HCT116 (cell line): Measurements from ENCODE around the gene INPP1. TPM values are rescaled to one million over a fixed set of nuclear protein-coding genes. Genes with fewer than 3 reads are reported as not detected.
A peak's percentile ranks its signal among the peaks of the same experiment; 100 is the strongest.

Source experiments
- ATAC-seq: fragments of 200-7000 bp; cut with Tn5 transposase; 2 replicates; pipeline ENCODE4 v1.9.1; 2020; ENCODE audit warnings: mild to moderate bottlenecking, moderate library complexity
- BruUV-seq: library from RNA; stranded (reverse); fragments of 400-500 nt; replicated peaks from 2 replicates; lab custom pipeline; 2021; lab: Mats Ljungman, UMichigan
- CTCF ChIA-PET: fragments of 300-600 bp; sonication (Branson Sonifier 250); formaldehyde crosslinking; loops from one replicate; lab custom pipeline; 2021; ENCODE audit warnings: antibody characterized with exemption; lab: Charles Lee
- POLR2A ChIA-PET: fragments of 300-600, 350-600 bp; sonication (Branson Sonifier 250); formaldehyde crosslinking; loops from one replicate; lab custom pipeline; 2021; ENCODE audit warnings: antibody characterized with exemption; lab: Charles Lee
- RAD21 ChIA-PET, 2 experiments: fragments of 300-600 bp; sonication (Branson Sonifier 250); formaldehyde crosslinking; loops; one replicate each; lab custom pipeline; 2023; ENCODE audit warnings: low total read pairs in 2 of 2; ENCODE audit not compliant: uncharacterized antibody in 2 of 2, unreplicated experiment in 2 of 2, low non-redundant PET in 1 of 2; lab: Charles Lee
- DNase-seq: peaks from one replicate; pipeline ENCODE4 v3.0.0-alpha.2; 2010; ENCODE audit warnings: low read depth, low spot score
- H2AFZ ChIP-seq: fragments of 200-600 bp; shearing (Covaris generic), sonication (generic); 2 replicates; pipeline ENCODE4 v1.6.1; 2017; ENCODE audit warnings: low read depth, mixed run types, mixed read lengths, antibody characterized with exemption, low read length; ENCODE audit not compliant: poor library complexity, severe bottlenecking
- H3K27ac ChIP-seq: 2 replicates; pipeline ENCODE4 v1.5.1; 2012; ENCODE audit warnings: low read depth, low read length
- H3K27me3 ChIP-seq: fragments of 200-600 bp; sonication (generic); 2 replicates; pipeline ENCODE4 v1.6.1; 2016; ENCODE audit warnings: mixed run types, low read length, mixed read lengths; ENCODE audit not compliant: insufficient read depth
- H3K36me3 ChIP-seq, 2 experiments: fragments of 200-500 bp in 1 of 2; fragments of 200-600 bp in 1 of 2; sonication (Bioruptor generic) in 1 of 2; sonication (generic) in 1 of 2; 2 replicates each; pipeline versions ENCODE4 v1.5.1 to v1.6.1; 2014 to 2016; ENCODE audit warnings: low read length in 2 of 2, inconsistent platforms in 1 of 2, mixed read lengths in 1 of 2, mixed run types in 1 of 2; ENCODE audit not compliant: insufficient read depth in 2 of 2, control insufficient read depth in 1 of 2
- H3K4me1 ChIP-seq, 2 experiments: fragments of 200-600 bp in 1 of 2; sonication (generic) in 1 of 2; 2 replicates each; pipeline versions ENCODE4 v1.5.1 to v1.6.1; 2012 to 2017; ENCODE audit warnings: low read length in 2 of 2, inconsistent platforms in 1 of 2, mild to moderate bottlenecking in 1 of 2, mixed read lengths in 1 of 2, mixed run types in 1 of 2, moderate library complexity in 1 of 2; ENCODE audit not compliant: insufficient read depth in 2 of 2, control insufficient read depth in 1 of 2
- H3K4me2 ChIP-seq: fragments of 200-600 bp; sonication (generic); 2 replicates; pipeline ENCODE4 v1.6.1; 2017; ENCODE audit warnings: mixed run types, low read length, mixed read lengths
- H3K4me3 ChIP-seq, 2 experiments: fragments of 200-600 bp in 1 of 2; sonication (generic) in 1 of 2; replicated peaks in 1 of 2; 2 replicates each; pipeline ENCODE4 v1.5.1; 2011 to 2016; ENCODE audit warnings: low read length in 2 of 2, control low read depth in 1 of 2, low read depth in 1 of 2, mild to moderate bottlenecking in 1 of 2, mixed read lengths in 1 of 2, mixed run types in 1 of 2
- H3K79me2 ChIP-seq: fragments of 200-600 bp; sonication (generic); 2 replicates; pipeline ENCODE4 v1.6.1; 2017; ENCODE audit warnings: mild to moderate bottlenecking, mixed run types, low read length, moderate library complexity, mixed read lengths; ENCODE audit not compliant: insufficient read depth
- H3K9ac ChIP-seq: fragments of 200-600 bp; sonication (generic); 2 replicates; pipeline ENCODE4 v1.6.1; 2016; ENCODE audit warnings: low read length, mixed read lengths
- H3K9me2 ChIP-seq: fragments of 200-600 bp; sonication (generic), shearing (Covaris generic); 2 replicates; pipeline ENCODE4 v1.6.1; 2017; ENCODE audit warnings: mixed run types, mild to moderate bottlenecking, moderate library complexity; ENCODE audit not compliant: insufficient read depth
- H3K9me3 ChIP-seq, 2 experiments: fragments of 200-500 bp in 1 of 2; fragments of 200-600 bp in 1 of 2; sonication (Bioruptor generic) in 1 of 2; sonication (generic) in 1 of 2; 2 replicates each; pipeline ENCODE4 v1.6.1; 2014 to 2017; ENCODE audit warnings: low read length in 2 of 2, mixed read lengths in 2 of 2, inconsistent platforms in 1 of 2, low read depth in 1 of 2, mild to moderate bottlenecking in 1 of 2, mixed run types in 1 of 2, moderate library complexity in 1 of 2; ENCODE audit not compliant: control insufficient read depth in 1 of 2, insufficient read depth in 1 of 2
- H4K20me1 ChIP-seq: fragments of 200-600 bp; sonication (generic), shearing (Covaris generic); 2 replicates; pipeline ENCODE4 v1.6.1; 2017; ENCODE audit warnings: mixed run types, mild to moderate bottlenecking, moderate library complexity; ENCODE audit not compliant: insufficient read depth
- CBX3 ChIP-seq: IDR thresholded peaks from 2 replicates; pipeline ENCODE4 v1.6.1; 2012; ENCODE audit warnings: low read depth
- CEBPB ChIP-seq: IDR thresholded peaks from 2 replicates; pipeline ENCODE4 v1.6.1; 2012; ENCODE audit warnings: low read depth
- EGR1 ChIP-seq: IDR thresholded peaks from 2 replicates; pipeline ENCODE4 v1.6.1; 2012; ENCODE audit warnings: low read depth
- ELF1 ChIP-seq: IDR thresholded peaks from 2 replicates; pipeline ENCODE4 v1.6.1; 2012; ENCODE audit warnings: low read depth, borderline replicate concordance
- EZH2 ChIP-seq: fragments of 200-600 bp; sonication (generic); IDR thresholded peaks from 2 replicates; pipeline ENCODE4 v1.6.1; 2017; ENCODE audit warnings: antibody characterized with exemption, mixed run types
- EZH2phosphoT487 ChIP-seq: fragments of 200-600 bp; IDR thresholded peaks from 2 replicates; pipeline ENCODE4 v1.6.1; 2018; ENCODE audit warnings: antibody characterized with exemption, borderline replicate concordance
- JUND ChIP-seq: IDR thresholded peaks from 2 replicates; pipeline ENCODE4 v1.6.1; 2012
- POLR2A ChIP-seq: IDR thresholded peaks from 2 replicates; pipeline ENCODE4 v1.7.0; 2011; ENCODE audit warnings: borderline replicate concordance; ENCODE audit not compliant: insufficient read depth, insufficient read length; ENCODE audit errors: extremely low read depth
- POLR2AphosphoS5 ChIP-seq: IDR thresholded peaks from 2 replicates; pipeline ENCODE4 v1.6.1; 2011; ENCODE audit warnings: mild to moderate bottlenecking, low read depth, low read length, moderate library complexity
- RAD21 ChIP-seq: IDR thresholded peaks from 2 replicates; pipeline ENCODE4 v1.6.1; 2012; ENCODE audit warnings: low read depth, mild to moderate bottlenecking
- SP1 ChIP-seq: IDR thresholded peaks from 2 replicates; pipeline ENCODE4 v1.6.1; 2012; ENCODE audit warnings: low read depth
- SRF ChIP-seq: IDR thresholded peaks from 2 replicates; pipeline ENCODE4 v1.6.1; 2012; ENCODE audit warnings: low read depth
- TCF7L2 ChIP-seq: IDR thresholded peaks from 2 replicates; pipeline ENCODE4 v1.7.0; 2011; ENCODE audit warnings: borderline replicate concordance, inconsistent platforms; ENCODE audit not compliant: insufficient read depth, insufficient read length; ENCODE audit errors: extremely low read depth
- YY1 ChIP-seq: IDR thresholded peaks from 2 replicates; pipeline ENCODE4 v1.6.1; 2011; ENCODE audit warnings: low read length, low read depth, moderate library complexity, mild to moderate bottlenecking; ENCODE audit not compliant: insufficient replicate concordance; ENCODE audit errors: extremely low read depth
- ZFX ChIP-seq: fragments of 450-650 bp; IDR thresholded peaks from 2 replicates; pipeline ENCODE4 v1.6.1; 2017
- ZNF274 ChIP-seq: fragments of 200-500 bp; sonication (Bioruptor generic); IDR thresholded peaks from 2 replicates; pipeline ENCODE4 v1.6.1; 2014; ENCODE audit warnings: mild to moderate bottlenecking, low read depth, low read length, inconsistent platforms
- intact Hi-C: fragments of 100-400 bp; cut with micrococcal nuclease; formaldehyde crosslinking; loops from 2 replicates; pipeline ENCODE4 v1.10.0; 2022
- total RNA-seq: library from RNA; stranded (reverse); gene quantifications from one replicate; pipeline ENCODE4 v1.2.1, GENCODE V29; 2021; ENCODE audit not compliant: unreplicated experiment
- TF ChIP-seq, protein P1 (sequence below): IDR thresholded peaks from 2 replicates; pipeline ENCODE4 v1.6.1; 2012; ENCODE audit warnings: low read depth
- TF ChIP-seq, protein P2 (sequence below), 3 experiments: fragments of 200-600 bp in 1 of 3; sonication (generic) in 1 of 3; IDR thresholded peaks in 2 of 3; conservative IDR thresholded peaks in 1 of 3; 2 replicates each; pipeline ENCODE4 v1.5.1; 2012 to 2017; ENCODE audit warnings: low read depth in 2 of 3, low read length in 2 of 3, antibody characterized with exemption in 1 of 3, borderline replicate concordance in 1 of 3, control low read depth in 1 of 3, mild to moderate bottlenecking in 1 of 3, mixed read lengths in 1 of 3, mixed run types in 1 of 3, moderate library complexity in 1 of 3; ENCODE audit not compliant: insufficient read depth in 1 of 3
- TF ChIP-seq, protein P3 (sequence below): IDR thresholded peaks from 2 replicates; pipeline ENCODE4 v1.6.1; 2012
- TF ChIP-seq, protein P4 (sequence below): IDR thresholded peaks from 2 replicates; pipeline ENCODE4 v1.6.1; 2012

Gene INPP1
- total RNA-seq, 1 experiment from 2014 or later: 19.6 TPM

DNA sequence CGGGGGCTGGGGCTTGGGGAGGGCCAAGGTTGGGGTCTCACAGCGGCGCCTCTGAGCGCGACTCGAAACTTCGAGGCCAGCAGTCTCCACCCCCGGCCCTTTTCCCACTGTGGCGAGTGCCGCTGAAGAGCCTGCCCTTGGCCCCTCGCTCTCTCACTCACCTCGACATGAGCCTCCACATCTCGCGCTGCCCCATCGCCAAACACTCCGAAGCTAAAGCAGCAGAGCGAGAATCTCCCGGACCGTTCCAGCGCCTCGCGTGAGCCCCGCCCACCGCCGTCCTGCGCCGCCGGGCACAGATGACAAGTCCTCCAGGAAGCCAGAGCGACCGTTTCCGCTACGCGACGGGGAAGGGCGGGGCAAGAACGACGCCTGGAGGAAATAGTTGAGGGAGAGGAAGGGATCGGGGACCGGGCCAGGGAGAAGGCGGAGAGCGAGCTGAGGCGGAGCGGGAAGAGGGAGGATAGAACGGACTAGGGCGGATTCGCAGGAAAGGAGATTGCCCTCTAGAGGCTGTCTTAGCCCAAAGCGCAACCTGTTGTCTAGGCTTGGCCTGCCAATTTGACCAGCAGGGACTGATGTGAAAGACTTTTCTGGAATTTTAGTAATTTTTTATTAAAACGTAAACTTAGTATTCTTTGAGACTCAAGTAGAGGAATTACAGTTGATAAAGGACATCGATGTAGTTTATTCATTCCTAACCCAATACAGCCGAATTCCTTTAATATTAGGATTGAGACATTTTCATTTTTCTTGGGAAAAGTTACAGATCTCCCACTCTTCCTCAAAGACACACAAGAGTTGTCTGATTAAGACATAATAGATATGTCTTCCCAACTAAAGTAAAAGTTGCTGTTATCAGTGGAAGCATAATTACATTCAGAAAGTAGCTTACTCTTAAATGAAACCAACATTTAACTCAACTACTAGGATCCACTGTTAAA is 23.6 kb upstream of the INPP1 start, which contains the start of gene HIBCH:
Gene HIBCH, minus strand, starts transcription at position 272 of the 944 bp plus-strand sequence. Its CDS starts 76 bp downstream, at position 196.
- Histone ChIP-seq H3K9me3 (no peaks in the 10 kb centered on the region), H4K20me1 (no peaks in the 10 kb centered on the region), H3K9me2 (no peaks in the 10 kb centered on the region), H3K36me3 (no peaks in the 10 kb centered on the region), H3K27ac (peak within 1 kb of the TSS; percentile 50), H3K9ac (peak within 1 kb of the TSS; percentile 71), H3K4me1 (peaks cover 6 to 16% of the 10 kb centered on the region in 2 experiments; a peak in 3 of 4 replicates), H3K4me3 (peak within 1 kb of the TSS; percentile 85 to 89), H3K27me3 (no peaks in the 10 kb centered on the region), H3K79me2 (peaks cover 34% of the 10 kb centered on the region), H2AFZ (peak within 1 kb of the TSS; percentile 76), H3K4me2 (peak within 1 kb of the TSS; percentile 86)
- peak; percentile 99 for DNase-seq
- ChIA-PET RAD21 (interaction anchor here (0.6 to 0.8 kb wide), 2 partner anchors 651 to 1625 kb away, joined by 3 to 8 read pairs; no protein-coding TSS in a partner anchor), POLR2A (interaction anchor here (1.1 to 1.4 kb wide), 2 partner anchors 13 to 24 kb away, joined by 5 to 6 read pairs; partner anchors contain the start of gene INPP1), CTCF (interaction anchor here (0.8 to 2.5 kb wide), 6 partner anchors 9 to 231 kb away, joined by 3 to 17 read pairs (median 5); no protein-coding TSS in a partner anchor)
- intact Hi-C loops: loop anchor here (10.0 kb wide), 2 partner anchors 525 to 655 kb away; partner anchors contain the start of gene ASNSD1
- ATAC-seq: peak; percentile 97
- TSS peak; percentile 76 for BruUV-seq
- peak; percentile 87 for TF ChIP-seq SP1
- peak; percentile 25 for TF ChIP-seq TCF7L2
- peak; percentile 31; the same call in 1 of the 2 replicates for TF ChIP-seq ZFX
- TF ChIP-seq EGR1: peak; percentile 65
- TF ChIP-seq YY1: peak; percentile 72
- TF ChIP-seq POLR2AphosphoS5: peak; percentile 91
- TF ChIP-seq, protein P1, sequence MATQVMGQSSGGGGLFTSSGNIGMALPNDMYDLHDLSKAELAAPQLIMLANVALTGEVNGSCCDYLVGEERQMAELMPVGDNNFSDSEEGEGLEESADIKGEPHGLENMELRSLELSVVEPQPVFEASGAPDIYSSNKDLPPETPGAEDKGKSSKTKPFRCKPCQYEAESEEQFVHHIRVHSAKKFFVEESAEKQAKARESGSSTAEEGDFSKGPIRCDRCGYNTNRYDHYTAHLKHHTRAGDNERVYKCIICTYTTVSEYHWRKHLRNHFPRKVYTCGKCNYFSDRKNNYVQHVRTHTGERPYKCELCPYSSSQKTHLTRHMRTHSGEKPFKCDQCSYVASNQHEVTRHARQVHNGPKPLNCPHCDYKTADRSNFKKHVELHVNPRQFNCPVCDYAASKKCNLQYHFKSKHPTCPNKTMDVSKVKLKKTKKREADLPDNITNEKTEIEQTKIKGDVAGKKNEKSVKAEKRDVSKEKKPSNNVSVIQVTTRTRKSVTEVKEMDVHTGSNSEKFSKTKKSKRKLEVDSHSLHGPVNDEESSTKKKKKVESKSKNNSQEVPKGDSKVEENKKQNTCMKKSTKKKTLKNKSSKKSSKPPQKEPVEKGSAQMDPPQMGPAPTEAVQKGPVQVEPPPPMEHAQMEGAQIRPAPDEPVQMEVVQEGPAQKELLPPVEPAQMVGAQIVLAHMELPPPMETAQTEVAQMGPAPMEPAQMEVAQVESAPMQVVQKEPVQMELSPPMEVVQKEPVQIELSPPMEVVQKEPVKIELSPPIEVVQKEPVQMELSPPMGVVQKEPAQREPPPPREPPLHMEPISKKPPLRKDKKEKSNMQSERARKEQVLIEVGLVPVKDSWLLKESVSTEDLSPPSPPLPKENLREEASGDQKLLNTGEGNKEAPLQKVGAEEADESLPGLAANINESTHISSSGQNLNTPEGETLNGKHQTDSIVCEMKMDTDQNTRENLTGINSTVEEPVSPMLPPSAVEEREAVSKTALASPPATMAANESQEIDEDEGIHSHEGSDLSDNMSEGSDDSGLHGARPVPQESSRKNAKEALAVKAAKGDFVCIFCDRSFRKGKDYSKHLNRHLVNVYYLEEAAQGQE: no peak
- peak; percentile 80 for TF ChIP-seq ELF1
- no peak for TF ChIP-seq ZNF274
- TF ChIP-seq EZH2phosphoT487: no peak
- TF ChIP-seq JUND: no peak; the same call in 1 of the 2 replicates
- TF ChIP-seq, protein P2, sequence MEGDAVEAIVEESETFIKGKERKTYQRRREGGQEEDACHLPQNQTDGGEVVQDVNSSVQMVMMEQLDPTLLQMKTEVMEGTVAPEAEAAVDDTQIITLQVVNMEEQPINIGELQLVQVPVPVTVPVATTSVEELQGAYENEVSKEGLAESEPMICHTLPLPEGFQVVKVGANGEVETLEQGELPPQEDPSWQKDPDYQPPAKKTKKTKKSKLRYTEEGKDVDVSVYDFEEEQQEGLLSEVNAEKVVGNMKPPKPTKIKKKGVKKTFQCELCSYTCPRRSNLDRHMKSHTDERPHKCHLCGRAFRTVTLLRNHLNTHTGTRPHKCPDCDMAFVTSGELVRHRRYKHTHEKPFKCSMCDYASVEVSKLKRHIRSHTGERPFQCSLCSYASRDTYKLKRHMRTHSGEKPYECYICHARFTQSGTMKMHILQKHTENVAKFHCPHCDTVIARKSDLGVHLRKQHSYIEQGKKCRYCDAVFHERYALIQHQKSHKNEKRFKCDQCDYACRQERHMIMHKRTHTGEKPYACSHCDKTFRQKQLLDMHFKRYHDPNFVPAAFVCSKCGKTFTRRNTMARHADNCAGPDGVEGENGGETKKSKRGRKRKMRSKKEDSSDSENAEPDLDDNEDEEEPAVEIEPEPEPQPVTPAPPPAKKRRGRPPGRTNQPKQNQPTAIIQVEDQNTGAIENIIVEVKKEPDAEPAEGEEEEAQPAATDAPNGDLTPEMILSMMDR (IDR thresholded peaks at IDR 0.05 in 2 of 3, conservative IDR thresholded peaks at IDR 0.05 in 1 of 3; ENCODE audit: borderline replicate concordance in 1 of 3, insufficient read depth in 1 of 3, low read depth in 2 of 3, low read length in 2 of 3): peak; percentile 70 to 89 (median 76)
- TF ChIP-seq RAD21: peak; percentile 43
- no peak; the same call in 1 of the 2 replicates for TF ChIP-seq CEBPB
- TF ChIP-seq, protein P3, sequence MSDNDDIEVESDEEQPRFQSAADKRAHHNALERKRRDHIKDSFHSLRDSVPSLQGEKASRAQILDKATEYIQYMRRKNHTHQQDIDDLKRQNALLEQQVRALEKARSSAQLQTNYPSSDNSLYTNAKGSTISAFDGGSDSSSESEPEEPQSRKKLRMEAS: peak; percentile 89
- TF ChIP-seq POLR2A: peak; percentile 44
- TF ChIP-seq SRF: peak; percentile 72; the same call in 1 of the 2 replicates
- TF ChIP-seq CBX3: peak; percentile 98
- TF ChIP-seq, protein P4, sequence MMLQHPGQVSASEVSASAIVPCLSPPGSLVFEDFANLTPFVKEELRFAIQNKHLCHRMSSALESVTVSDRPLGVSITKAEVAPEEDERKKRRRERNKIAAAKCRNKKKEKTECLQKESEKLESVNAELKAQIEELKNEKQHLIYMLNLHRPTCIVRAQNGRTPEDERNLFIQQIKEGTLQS: no peak
- TF ChIP-seq EZH2: no peak
